HG03520 (cell line): ENCODE data around the gene PSMB7.

Source experiments
- ATAC-seq: cut with Tn5 transposase; IDR thresholded peaks from one replicate; pipeline ENCODE4 v1.9.1; 2021; ENCODE audit warnings: mild to moderate bottlenecking, moderate library complexity; ENCODE audit not compliant: unreplicated experiment

Gene PSMB7

DNA sequence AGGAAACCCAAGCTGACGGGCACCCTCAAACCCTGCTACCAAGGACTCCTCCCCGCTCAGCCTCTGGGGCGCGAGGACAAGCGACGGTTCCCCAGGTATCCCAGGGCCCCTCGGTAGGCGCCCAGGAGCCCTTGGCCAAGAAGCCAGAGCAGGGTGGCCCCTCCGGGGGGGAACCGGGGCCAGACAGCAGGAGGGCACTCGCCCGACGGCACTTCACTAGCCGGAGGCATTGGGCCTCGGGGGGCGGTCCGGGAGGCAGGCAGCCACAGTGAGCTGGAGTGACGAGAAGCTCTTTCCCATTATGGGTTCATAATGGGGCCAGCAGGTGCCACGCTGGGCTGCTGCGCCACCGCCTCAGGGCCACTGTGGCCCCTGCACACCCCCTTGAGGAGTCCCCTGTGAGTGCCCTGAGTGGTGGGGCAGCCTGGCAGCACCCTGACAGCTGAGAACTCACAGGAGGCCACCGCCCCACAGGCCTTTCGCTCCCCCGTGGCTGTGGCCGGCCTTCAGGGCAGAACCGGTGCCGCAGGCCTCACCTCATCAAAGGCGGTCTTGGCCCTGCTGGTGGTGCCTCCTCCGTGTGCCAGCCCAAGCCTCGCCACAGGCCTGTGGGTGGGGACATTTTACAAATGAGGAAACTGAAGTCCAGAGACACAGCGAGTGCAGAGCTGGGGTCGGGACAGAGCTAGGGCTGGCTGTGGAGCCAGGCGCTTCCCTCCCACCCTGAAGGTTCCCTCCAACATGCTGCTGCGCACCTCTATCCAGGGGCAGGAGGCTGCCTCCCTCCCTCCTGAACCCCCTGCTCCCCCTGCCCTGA lies 68.7 kb downstream of the PSMB7 start:
- ATAC-seq: no peak

DNA sequence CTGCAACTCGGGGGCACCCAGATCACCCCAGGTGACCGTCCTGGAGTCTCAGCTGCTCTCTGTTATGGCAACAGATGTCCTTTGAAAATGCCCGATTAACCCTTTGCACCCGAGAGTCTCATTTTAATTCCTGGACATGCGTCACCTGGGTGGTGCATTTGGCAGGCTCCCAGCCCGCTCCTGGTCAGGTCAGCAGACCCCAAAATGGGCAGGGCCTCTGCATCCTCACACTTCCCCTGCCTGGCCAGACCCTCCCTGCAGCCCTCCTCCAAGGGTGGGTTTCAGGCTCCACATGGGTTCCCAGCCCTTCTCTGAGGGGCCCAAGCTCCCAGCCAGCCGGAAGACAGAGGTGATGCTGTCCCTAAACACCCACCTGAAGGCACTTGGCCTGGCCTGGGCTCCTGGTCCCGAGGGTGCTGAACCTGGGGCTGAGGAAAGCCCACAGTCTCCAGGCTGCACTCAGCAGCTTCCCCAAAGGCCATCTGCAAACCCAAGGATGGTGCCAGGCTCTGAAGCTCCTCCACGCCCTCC lies 69.4 kb downstream of the PSMB7 start:
- ATAC-seq: no peak

DNA sequence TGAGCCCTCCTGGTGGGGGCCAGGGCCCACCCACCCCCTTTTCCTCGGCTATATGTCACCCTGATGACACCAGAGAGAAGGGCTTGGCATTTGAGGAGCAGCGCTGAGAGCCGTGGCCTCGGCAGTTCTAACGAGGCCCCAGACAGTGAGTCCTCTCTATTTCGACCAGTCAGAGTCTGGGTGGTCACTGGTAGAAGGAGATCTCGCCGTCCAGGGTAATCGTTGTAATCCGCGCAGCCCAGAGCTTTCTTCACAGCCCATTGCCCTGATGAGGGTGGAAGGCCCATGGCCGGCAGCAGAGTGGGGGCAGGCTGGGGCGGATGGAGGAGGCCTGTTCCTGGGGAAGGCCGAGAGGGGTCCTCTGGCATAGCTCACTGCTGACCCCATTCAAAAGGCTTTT lies 70.2 kb downstream of the PSMB7 start:
- no peak for ATAC-seq

DNA sequence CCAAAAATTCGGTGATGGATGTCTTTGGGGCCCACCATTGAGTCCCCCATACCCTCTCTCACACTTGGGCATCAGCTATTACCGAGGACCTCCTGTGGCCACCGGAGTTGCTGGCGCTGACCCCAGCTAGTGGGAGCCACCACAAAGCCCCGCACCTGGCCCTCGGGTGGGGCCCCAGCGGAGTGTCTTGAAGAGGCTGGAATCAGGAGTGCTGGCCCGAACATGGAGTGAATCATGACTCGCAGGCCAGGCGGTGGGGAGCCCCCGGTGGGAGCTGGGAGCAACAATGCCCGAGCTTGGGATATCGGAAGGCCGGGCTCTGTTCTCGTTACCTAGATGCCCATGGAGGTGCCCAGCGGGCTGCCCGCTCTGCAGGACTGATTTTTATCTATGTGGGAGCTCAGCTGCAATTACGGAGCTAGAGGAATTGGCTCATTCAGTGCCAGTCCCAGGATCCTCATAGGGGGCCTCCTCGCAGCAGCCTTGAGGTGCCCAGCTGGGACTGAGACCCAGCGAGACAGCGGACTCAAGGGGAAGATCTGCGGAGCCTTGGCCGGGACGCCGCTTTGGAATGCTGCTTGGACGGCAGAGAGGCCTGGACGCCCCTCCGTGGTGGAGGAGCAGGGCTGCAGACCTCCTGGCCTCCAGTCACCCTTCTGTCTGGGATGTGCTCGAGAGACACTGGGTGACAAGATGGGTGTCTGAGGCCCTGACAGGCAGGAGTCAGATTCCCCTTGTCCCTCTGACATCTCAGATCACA lies 70.8 kb downstream of the PSMB7 start:
- no peak for ATAC-seq

DNA sequence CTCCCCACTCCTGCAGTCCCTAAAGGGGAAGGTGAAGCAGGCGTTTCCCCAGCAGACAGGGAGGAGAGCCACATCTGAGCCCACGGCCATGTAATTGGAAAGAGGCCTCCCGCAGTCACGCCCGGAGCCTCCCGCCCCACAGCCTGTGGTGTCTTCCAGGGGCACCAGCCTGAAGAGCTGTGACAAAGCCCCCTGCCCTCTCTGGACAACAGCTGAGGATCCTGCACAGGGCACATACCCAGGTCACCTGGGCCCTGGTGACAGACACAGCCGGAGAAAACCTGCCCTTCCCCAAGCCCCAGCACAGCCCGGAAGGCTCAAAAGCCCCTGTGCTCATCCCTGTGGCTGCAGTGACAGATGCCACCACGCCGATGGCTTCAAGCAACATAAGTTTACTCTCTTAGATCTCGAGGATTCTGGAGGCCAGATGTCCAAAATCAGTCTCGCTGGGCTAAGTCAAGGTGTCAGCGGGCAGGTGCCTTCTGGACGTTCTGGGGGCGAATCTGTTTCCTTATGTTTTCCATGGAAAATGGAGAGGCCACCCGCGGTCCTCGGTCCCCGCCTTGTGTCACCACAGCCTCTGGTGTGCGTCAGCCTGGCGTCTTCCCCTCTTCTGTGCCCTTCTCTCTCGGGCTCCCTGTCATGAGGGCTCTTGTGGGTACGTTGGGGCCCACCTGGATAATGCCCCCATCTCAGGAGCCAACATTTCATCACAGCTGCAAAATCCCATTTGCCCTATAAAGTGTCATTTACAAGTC lies 71.5 kb downstream of the PSMB7 start:
- no peak for ATAC-seq

DNA sequence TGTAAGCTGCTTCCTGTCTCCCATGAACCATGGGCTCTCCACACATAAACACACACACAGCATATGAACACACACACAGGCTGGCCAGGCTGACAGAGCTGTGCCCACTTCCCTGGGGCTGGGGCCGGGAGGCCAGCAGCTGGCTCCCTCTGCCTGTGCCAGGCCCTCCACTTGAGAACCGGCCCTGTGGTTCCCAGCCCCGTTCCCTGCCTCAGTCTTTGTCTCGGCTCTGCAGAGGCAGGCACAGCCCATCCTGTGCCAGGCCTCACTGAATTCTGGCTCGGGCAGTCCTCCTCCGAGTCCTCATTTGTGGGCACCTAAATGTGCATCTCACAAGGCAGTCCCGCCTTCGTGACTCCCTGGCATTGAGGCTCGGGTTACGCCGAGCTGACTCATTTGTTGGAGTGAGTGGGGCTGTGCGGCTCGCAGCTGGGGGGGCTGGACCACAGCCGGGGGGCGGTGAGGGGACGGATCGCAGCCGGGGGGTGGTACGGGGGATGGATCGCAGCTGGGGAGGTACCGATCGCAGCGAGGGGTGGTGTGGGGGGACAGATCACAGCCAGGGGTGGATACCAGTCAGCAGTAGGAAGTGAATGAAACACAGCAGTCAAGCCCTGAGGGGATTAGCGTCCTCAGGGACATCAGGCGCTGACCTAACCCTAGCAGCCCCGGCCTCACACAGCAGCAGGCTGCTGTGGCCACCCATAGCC lies 72.3 kb downstream of the PSMB7 start:
- no peak for ATAC-seq

DNA sequence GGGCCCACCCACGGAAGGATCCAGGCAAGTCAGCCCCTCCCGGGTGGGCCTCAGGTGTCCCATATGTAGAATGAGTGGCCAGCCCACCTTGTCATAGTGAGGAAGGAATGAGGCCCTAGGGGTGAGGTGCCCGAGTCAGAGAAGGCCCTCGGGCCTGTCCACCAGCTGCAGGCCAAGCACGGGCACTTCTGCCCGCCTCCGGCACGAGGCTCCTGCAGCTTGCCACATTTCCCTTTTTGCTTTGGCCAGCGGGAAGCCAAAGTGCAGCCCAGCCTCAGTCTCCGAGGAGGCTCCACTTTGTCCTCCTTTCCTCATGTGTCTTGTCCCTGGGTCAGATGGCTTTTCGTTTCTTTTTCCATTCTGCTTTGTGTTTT lies 72.9 kb downstream of the PSMB7 start:
- no peak for ATAC-seq

DNA sequence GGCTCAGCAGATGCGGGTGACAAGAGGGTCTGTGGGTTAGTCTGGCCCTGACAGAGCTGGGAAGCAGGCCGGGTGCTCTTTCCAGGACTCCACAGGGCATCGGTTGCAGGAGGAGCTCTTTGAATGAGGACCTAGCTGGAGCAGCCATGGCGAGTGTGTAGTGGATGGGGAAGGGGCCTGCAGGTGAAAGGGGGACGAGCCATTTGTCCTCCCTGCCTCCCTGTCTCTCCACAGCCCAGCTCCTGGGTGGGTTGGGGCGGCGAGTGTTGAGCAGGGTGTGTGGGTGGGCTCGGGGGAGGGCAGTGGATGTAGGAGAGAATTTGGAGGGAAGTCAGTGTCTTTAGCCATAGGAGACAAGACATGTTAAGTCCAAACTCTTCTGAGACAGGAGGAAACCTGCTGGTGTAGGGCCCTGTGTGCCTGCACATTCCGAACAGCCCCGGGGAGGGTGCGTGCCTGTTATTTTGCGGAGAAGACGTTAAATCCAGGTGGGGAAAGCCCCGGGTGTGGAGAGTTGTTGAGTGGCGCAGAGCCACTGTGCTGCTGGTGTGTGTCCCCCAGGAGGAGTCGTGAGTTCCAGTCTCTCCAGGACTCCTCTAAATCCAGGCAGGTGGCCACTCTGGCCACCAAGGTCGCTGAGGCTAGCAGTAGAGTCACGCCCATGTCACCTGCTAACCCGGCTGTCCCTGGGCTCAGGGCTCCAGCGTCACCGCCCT lies 73.6 kb downstream of the PSMB7 start:
- ATAC-seq: no peak

DNA sequence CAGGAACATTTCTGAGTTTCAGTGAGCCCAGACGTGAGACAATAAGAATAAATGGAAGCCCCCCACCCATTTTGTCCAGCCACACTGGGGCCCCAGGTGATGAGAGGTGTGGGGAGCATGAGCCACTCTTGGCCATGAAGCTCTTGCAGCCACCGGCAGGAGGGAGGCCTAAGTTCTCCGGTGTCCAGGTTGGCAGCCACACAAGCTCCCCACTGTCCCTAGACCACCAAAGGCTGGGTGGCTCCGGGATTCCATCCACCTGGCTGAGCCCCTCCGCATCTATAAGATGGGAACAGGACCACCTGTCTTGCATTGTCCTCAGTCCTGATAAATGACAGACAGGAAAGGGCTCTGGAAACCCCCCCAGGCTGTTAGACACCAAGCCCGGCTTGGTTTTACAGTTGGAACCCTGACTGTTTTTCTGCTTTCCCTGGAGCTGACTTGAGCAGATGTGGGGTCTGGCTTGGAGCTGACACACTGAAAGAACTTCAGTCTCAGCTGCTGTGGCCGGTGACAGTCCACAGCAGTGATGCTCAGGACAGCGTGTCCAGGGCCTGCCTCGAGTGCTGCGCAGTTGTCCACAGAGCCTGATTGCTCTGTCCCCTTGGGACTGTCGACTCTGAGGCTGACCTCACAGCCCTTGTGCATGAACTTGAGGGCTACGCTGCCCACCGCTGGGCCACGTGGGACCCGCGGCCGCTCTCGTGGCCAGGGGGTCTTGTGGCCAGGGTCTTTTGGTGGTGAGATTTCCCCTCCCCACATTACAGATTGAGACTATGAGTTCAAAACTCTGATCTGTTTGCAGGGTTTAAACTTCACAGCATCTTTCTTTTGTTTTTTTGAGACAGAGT lies 74.8 kb downstream of the PSMB7 start:
- ATAC-seq: no peak

DNA sequence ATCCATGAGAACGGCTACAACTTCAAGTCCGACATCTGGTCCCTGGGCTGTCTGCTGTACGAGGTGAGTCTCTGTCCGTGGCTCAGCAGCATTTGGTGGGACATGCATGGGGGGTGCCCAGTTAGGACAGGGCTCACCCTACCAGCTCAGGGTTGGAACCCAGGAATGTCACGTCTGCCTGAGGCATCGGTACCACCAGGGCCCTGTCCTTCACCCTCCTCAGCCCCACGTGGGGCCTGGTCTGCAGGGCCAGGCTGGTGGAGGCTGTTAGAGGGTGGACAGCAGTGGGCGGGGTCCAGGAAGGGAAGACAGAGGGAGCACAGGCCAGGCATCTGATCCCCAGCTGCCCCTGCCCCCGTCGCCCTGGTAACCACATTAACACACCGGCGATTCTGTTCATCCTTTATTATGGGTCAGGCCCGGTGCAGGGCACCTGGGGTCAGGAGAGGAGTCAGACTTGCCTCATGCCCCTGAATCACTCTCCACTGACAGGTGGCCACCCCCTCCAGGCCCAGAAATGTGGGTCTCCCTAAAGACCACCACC lies 75.6 kb downstream of the PSMB7 start:
- ATAC-seq: no peak

DNA sequence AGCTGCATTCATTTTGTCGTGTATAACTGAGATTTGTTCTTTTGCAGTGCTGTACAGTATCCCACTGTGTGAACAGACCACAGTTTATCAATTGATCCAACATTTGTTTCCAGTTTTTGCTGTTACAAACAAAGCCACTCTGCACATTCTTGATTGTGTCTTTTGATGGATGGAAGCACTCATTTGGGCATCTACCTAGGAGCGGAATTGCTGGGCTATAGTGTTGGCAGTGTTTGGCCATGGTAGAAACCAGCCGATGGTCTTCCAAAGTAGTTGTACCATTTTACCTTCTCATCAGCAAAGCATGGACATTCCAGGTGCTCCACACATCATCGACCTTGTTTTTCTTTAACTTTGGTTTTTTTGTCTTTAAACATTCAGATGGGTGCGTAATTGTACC lies 77.7 kb downstream of the PSMB7 start:
- no peak for ATAC-seq

DNA sequence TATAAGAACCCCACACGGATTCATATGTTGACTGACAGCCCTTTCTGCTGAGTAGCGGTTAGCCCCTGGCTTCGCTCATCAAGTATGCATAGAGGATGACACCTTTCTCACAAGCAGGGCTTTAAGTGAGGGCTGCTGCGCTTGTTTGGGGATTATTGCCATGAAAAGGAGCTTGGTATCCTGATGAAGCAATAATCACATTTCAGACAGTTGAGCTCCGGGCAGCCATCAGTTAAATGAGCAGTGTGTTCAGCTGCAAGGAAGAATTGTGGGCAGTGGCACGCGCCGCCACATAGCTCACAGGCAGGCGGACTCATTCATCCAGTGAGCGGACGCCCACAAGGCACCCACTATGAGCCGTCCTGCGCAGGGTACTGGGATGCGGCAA lies 79.9 kb downstream of the PSMB7 start:
- ATAC-seq: no peak

DNA sequence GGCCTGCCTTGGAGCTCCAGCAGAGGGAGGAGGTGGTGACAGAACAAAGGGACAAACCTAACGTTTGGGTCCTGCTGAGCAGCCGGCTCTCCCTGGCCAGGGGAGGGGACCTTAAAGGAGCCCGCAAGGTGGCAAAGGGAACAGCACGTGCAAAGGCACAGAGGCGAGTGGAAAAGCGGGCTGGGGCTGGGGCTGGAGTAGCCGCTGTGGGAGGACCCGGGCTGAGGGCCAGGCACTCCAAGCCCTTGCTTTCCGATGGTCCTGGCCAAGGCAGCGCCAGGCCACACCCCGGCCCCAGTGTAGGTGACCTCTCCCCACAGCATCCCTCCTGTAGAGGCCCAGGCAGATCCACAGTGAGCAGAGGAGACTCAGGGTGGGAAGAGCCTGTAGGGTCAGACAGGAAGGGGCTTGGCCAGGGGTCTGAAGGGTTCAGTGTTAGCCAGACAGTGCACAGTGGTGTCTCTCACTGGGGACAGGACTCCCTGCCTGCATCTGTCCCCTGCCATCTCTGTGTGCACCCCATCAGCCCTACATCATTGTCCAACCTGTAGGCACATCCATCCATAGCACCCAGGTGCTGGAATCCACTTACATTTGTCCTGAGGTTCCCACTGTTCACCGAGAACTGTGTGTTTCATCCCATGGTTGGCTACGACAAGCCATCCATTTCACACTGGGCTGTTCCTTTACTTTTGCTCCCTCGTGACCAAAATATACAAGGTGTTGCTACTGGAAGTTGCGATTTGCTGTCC lies 80.5 kb downstream of the PSMB7 start:
- ATAC-seq: no peak

DNA sequence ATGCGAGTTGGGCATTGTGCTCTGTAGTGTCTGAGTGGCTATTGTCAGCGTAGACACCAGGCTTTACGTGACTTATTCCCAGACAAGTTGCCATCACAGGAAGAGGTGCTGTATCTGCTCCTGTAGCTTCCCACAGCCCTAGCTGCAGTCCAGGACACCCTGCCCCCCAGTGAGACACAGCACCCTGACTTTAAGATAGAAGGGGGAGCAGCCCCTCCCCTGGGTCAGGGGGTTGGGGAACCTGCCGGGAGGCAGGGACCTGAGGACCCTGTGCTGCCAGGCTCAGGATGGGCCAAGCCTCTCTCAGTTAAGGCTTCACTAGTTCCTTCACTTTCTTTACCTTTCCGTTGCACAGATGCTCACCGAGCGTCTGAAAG lies 82.1 kb downstream of the PSMB7 start:
- no peak for ATAC-seq

DNA sequence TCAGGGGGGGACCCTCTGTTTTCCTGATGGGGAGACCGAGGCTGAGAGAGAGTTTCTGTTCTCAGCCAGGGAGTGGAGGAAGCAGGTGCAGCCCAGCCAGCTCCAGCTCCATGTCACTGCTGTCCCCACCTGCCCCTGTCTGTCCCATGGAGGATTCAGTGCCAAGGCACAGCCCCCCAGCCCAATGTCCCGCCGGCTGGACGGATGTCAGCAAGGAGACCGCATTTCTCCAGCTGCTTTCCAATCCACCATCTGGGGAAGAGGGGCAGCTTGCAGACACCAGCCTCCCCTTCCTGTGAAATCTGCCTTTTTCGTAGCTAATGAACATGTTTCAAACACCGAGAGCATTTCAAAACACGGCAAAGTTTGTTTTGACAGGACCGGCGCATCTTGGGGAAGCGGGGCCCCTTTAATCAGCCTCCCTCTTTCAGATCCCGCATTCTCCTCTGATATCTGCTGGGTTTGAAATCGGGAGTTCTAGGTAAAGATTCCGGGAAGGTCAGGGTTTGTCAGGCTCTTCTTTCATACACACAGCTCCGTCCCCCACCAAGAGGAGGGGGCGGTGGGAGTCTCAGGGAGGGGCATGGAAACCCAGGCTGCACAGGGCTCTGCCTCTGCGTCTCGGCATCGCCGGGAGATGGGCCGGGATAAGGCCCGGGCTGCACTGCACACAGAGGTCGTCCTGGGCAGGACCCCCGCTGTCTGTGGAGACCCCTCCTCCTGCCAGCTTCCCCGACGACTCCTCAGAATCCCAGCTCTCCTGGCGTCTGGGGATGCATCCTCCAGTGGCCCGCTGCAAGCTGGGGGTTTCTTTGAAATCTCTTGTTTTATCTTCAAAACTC lies 82.7 kb downstream of the PSMB7 start:
- ATAC-seq: no peak

DNA sequence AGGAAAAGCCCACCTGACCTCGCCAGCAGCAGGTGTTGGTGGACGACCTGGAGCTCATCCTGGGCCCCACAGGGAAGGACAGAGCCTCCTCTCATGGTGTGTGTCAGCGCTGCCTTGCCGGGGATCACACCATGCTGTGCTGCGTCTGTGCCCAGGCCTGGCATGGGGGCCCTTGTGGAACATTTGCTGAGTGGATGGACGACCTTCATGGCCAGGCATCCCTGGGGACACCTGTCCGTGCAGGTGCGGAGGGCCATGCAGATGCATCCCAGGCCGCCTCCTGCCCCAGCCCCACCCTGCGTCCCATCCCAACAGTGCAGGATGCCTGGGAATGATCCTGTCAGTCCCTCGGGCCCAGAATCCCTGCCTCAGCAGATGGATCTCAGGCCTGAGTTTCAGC lies 83.7 kb downstream of the PSMB7 start:
- ATAC-seq: no peak

DNA sequence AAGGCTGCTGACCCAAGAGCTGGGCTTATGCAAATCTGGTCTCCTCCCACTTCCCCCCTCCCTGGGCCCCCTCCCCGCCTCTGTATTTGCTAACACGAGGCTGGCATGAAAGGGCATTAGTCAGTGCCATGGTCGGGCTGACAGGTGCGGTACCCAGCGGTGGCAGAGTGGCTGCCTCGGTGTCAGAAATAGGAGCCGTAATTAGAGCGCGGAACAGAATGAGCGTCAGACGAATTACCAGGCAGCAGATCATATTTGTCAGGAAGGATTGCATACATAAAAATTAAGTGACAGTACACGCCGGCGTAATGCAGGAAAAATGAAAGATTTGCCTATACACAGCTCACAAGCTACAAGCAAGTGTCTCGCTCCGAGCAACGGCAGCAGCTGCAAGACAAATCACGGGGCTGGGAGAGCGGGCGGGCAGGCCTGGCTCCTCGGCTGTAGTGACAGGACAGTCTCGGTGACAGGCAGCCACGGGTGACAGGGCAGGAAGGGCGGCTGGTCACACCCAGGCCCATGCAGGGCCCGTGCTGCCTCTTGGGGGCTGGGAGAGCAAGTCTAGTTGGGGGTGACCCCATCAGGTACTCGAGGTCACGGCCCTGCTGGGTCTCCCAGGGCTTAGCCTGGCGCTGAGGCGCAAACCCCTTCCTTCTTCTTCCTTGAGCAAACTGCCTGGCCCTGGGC lies 85.1 kb downstream of the PSMB7 start:
- ATAC-seq: no peak
